CD14-positive monocyte (primary cell): ENCODE results near the gene CASP14. TPM values are rescaled to one million over a fixed set of nuclear protein-coding genes. Genes with fewer than 3 reads are reported as not detected.

Experiments
- DNase-seq, 3 donors: peaks; one replicate each; pipeline ENCODE4 v3.0.0-alpha.2; 2011 to 2022
- H2AFZ ChIP-seq: 2 replicates; pipeline ENCODE4 v1.6.0; 2012; ENCODE audit warnings: mild to moderate bottlenecking, low read depth, low read length, inconsistent platforms; ENCODE audit not compliant: insufficient read depth, poor library complexity, severe bottlenecking
- H3K27ac ChIP-seq, 2 donors: 1 replicate in 1 of 2; 2 replicates in 1 of 2; pipeline ENCODE4 v1.5.1; 2012 to 2013; ENCODE audit warnings: low read length in 2 of 2, control low read depth in 1 of 2, inconsistent platforms in 1 of 2, low read depth in 1 of 2, mild to moderate bottlenecking in 1 of 2
- H3K27me3 ChIP-seq, 2 donors: one replicate each; pipeline versions ENCODE4 v1.6.0 to v1.6.1; 2011 to 2013; ENCODE audit warnings: low read length in 2 of 2; ENCODE audit not compliant: control insufficient read depth in 2 of 2, insufficient read depth in 2 of 2
- H3K36me3 ChIP-seq, 2 donors: replicated peaks in 1 of 2; 1 replicate in 1 of 2; 2 replicates in 1 of 2; pipeline versions ENCODE4 v1.5.1 to v1.6.1; 2012 to 2013; ENCODE audit warnings: low read length in 2 of 2, control low read depth in 1 of 2, inconsistent platforms in 1 of 2, mild to moderate bottlenecking in 1 of 2; ENCODE audit not compliant: insufficient read depth in 2 of 2, control insufficient read depth in 1 of 2
- H3K4me1 ChIP-seq, 2 donors: 1 replicate in 1 of 2; 2 replicates in 1 of 2; pipeline versions ENCODE4 v1.5.1 to v1.6.1; 2012 to 2013; ENCODE audit warnings: low read length in 2 of 2, control low read depth in 1 of 2, inconsistent platforms in 1 of 2, mild to moderate bottlenecking in 1 of 2, moderate library complexity in 1 of 2; ENCODE audit not compliant: insufficient read depth in 2 of 2, control insufficient read depth in 1 of 2
- H3K4me2 ChIP-seq: replicated peaks from 2 replicates; pipeline ENCODE3; 2012; ENCODE audit warnings: low read length, moderate library complexity, mild to moderate bottlenecking; ENCODE audit not compliant: poor library complexity, severe bottlenecking; ENCODE audit errors: extremely low read depth
- H3K4me3 ChIP-seq, 3 experiments: fragments of 200-600 bp in 1 of 3; sonication (generic) in 1 of 3; replicated peaks in 1 of 3; 1 replicate in 2 of 3; 2 replicates in 1 of 3; pipeline ENCODE4 v1.5.1; 2011 to 2013; ENCODE audit warnings: low read length in 3 of 3, mild to moderate bottlenecking in 3 of 3, control low read depth in 2 of 3, low read depth in 2 of 3, inconsistent platforms in 1 of 3, moderate library complexity in 1 of 3
- H3K79me2 ChIP-seq: 2 replicates; pipeline ENCODE4 v1.6.0; 2012; ENCODE audit warnings: mild to moderate bottlenecking, control low read depth, inconsistent platforms, low read length, moderate library complexity; ENCODE audit not compliant: insufficient read depth
- H3K9ac ChIP-seq: 2 replicates; pipeline ENCODE4 v1.6.0; 2017; ENCODE audit warnings: low read length, mild to moderate bottlenecking; ENCODE audit not compliant: insufficient read depth, poor library complexity, severe bottlenecking
- H3K9me3 ChIP-seq, 2 donors: replicated peaks in 1 of 2; 1 replicate in 1 of 2; 2 replicates in 1 of 2; pipeline versions ENCODE4 v1.5.1 to v1.6.1; 2012 to 2013; ENCODE audit warnings: low read length in 2 of 2, control low read depth in 1 of 2; ENCODE audit not compliant: control insufficient read depth in 1 of 2, insufficient read depth in 1 of 2
- H4K20me1 ChIP-seq: 2 replicates; pipeline ENCODE4 v1.6.0; 2012; ENCODE audit warnings: mild to moderate bottlenecking, low read length, control low read depth, moderate library complexity; ENCODE audit not compliant: insufficient read depth
- H3K27ac Mint-ChIP-seq, 7 donors: one replicate each; pipeline ENCODE4 v1.8.0; 2020; ENCODE audit warnings: mild to moderate bottlenecking in 7 of 7, mixed read lengths in 7 of 7, moderate library complexity in 6 of 7, inconsistent platforms in 2 of 7
- H3K27me3 Mint-ChIP-seq, 3 donors: one replicate each; pipeline ENCODE4 v1.8.0; 2021 to 2022; ENCODE audit warnings: low read depth in 3 of 3, mild to moderate bottlenecking in 3 of 3, mixed read lengths in 3 of 3, moderate library complexity in 3 of 3, inconsistent platforms in 1 of 3
- H3K36me3 Mint-ChIP-seq, 2 donors: one replicate each; pipeline ENCODE4 v1.8.0; 2020; ENCODE audit warnings: mixed read lengths in 2 of 2, inconsistent platforms in 1 of 2, mild to moderate bottlenecking in 1 of 2
- H3K4me1 Mint-ChIP-seq: one replicate; pipeline ENCODE4 v1.8.0; 2020; ENCODE audit warnings: mild to moderate bottlenecking, mixed read lengths
- H3K4me3 Mint-ChIP-seq, 2 donors: one replicate each; pipeline ENCODE4 v1.8.0; 2020; ENCODE audit warnings: mild to moderate bottlenecking in 2 of 2, mixed read lengths in 2 of 2, moderate library complexity in 1 of 2
- H3K9me3 Mint-ChIP-seq, 7 donors: one replicate each; pipeline ENCODE4 v1.8.0; 2020 to 2022; ENCODE audit warnings: mixed read lengths in 7 of 7, mild to moderate bottlenecking in 6 of 7, moderate library complexity in 6 of 7, inconsistent platforms in 2 of 7
- WGBS: methylation state at CpG from one replicate; pipeline ENCODE4 v1.1.5; 2013; ENCODE audit warnings: missing lambda C conversion rate; ENCODE audit not compliant: insufficient coverage; 5-methylcytosine and 5-hydroxymethylcytosine counted together
- intact Hi-C, 2 donors: fragments of 100-400 bp; cut with micrococcal nuclease; formaldehyde crosslinking; loops; one replicate each; pipeline versions ENCODE4 v1.15.0 to v1.15.1; 2023
- polyA plus RNA-seq, 3 donors: library from polyadenylated mRNA; depleted of rRNA in 1 of 3; unstranded in 2 of 3; stranded (reverse) in 1 of 3; fragments of 300-500 nt in 2 of 3; fragments of >200 nt in 1 of 3; fragmentation: Illumina TruSeq in 2 of 3; gene quantifications; 1 replicate in 2 of 3; 2 replicates in 1 of 3; pipeline ENCODE4 v1.2.3, GENCODE V29; 2012 to 2021
- TF ChIP-seq, protein P1 (sequence below): fragments of 200-600 bp; IDR thresholded peaks from one replicate; pipeline ENCODE4 v1.8.0; 2022; ENCODE audit warnings: antibody characterized with exemption, mild to moderate bottlenecking

The CASP14 gene
- polyA plus RNA-seq, 3 donors, result not detected

DNA sequence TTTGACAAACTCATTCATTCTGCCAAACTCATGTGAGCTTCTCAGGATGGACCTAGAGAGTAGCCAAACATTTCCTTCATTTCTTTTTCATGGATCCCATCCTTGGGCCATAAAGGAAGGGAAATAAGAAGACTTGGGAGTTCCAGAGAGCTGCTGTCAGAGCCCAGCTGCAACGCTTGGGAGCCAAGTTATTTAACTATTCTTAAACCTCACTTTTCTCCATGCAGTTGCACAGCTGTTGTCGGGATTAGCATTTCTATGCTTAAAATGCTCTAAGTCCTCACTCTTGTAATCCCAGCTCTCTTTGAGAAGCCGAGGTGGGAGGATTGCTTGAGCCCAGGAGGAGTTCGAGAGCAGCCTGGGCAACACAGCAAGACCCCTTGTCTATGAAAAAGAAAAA lies 11.7 kb upstream of the CASP14 start:
- no peaks in the 10 kb centered on the region for H3K9me3 ChIP-seq
- no peaks in the 10 kb centered on the region for H3K4me1 ChIP-seq
- no peak overlapping the region for H3K27ac ChIP-seq
- H3K4me2 ChIP-seq, result no peak overlapping the region
- H3K27me3 Mint-ChIP-seq, result peaks cover 0 to 6% (median 4%) of the 10 kb centered on the region in 3 donors
- no peak overlapping the region for H3K4me3 ChIP-seq
- peaks cover 0 to 1% (median 0%) of the 10 kb centered on the region in 7 donors for H3K9me3 Mint-ChIP-seq
- WGBS, result no CpG with 5 or more reads among the region's 4 CpGs
- no peak overlapping the region for H3K27ac Mint-ChIP-seq
- DNase-seq, result no peak
- H3K9ac ChIP-seq, result no peak overlapping the region
- H3K79me2 ChIP-seq, result no peaks in the 10 kb centered on the region
- no peaks in the 10 kb centered on the region for H3K36me3 Mint-ChIP-seq
- no peak overlapping the region for H3K4me3 Mint-ChIP-seq
- no peaks in the 10 kb centered on the region for H4K20me1 ChIP-seq
- TF ChIP-seq, protein P1, sequence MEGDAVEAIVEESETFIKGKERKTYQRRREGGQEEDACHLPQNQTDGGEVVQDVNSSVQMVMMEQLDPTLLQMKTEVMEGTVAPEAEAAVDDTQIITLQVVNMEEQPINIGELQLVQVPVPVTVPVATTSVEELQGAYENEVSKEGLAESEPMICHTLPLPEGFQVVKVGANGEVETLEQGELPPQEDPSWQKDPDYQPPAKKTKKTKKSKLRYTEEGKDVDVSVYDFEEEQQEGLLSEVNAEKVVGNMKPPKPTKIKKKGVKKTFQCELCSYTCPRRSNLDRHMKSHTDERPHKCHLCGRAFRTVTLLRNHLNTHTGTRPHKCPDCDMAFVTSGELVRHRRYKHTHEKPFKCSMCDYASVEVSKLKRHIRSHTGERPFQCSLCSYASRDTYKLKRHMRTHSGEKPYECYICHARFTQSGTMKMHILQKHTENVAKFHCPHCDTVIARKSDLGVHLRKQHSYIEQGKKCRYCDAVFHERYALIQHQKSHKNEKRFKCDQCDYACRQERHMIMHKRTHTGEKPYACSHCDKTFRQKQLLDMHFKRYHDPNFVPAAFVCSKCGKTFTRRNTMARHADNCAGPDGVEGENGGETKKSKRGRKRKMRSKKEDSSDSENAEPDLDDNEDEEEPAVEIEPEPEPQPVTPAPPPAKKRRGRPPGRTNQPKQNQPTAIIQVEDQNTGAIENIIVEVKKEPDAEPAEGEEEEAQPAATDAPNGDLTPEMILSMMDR, result no peak
- intact Hi-C loops, result no loop called here
- H3K4me1 Mint-ChIP-seq, result peaks cover 6% of the 10 kb centered on the region
- H3K36me3 ChIP-seq, result no peaks in the 10 kb centered on the region
- no peak overlapping the region for H2AFZ ChIP-seq
- no peaks in the 10 kb centered on the region for H3K27me3 ChIP-seq

DNA sequence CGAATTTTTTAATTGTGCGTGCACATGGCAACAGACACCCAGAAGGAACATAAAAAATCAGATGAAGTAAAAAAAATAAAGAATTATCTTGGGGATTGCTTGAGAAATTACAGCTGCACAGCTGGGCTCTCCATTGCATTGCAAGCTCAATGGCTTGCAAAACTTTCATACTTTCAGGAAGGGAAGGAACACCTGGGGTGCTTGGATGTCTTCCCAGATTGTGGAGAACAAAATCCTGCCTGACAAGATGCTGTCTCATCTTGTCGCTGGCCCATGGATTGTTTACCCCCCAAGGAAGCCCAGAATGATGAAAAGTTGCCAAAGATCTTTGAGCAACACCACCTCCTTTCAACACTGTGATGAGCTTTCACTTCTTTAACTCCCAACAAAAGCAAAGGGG lies 11.0 kb upstream of the CASP14 start:
- H3K27ac Mint-ChIP-seq, result no peak overlapping the region
- Histone ChIP-seq H3K4me3 (no peak overlapping the region), H3K79me2 (no peaks in the 10 kb centered on the region), H3K27ac (no peak overlapping the region), H3K4me2 (no peak overlapping the region), H3K36me3 (no peaks in the 10 kb centered on the region), H2AFZ (no peak overlapping the region), H3K4me1 (no peaks in the 10 kb centered on the region), H4K20me1 (no peaks in the 10 kb centered on the region), H3K27me3 (no peaks in the 10 kb centered on the region), H3K9me3 (no peaks in the 10 kb centered on the region), H3K9ac (no peak overlapping the region)
- no peaks in the 10 kb centered on the region for H3K36me3 Mint-ChIP-seq
- TF ChIP-seq, protein P1, result no peak
- H3K27me3 Mint-ChIP-seq, result peaks cover 0 to 6% (median 4%) of the 10 kb centered on the region in 3 donors
- H3K9me3 Mint-ChIP-seq, result no peaks in the 10 kb centered on the region
- no peak for DNase-seq
- no peak overlapping the region for H3K4me3 Mint-ChIP-seq
- WGBS, result no CpG with 5 or more reads among the region's 3 CpGs
- peaks cover 6% of the 10 kb centered on the region for H3K4me1 Mint-ChIP-seq
- intact Hi-C loops, result no loop called here
